ENCODE data around the gene PCDH10.

- no peak for TF ChIP-seq CTCF (IDR thresholded peaks at IDR 0.05)
- TF ChIP-seq POLR2A (IDR thresholded peaks at IDR 0.05): no peak
These were observed 236 bp downstream of the PCDH10 start for GRCh38 chr4:133149364-133149695.

Data from testis (tissue), 2 donors.